Neural cell (in vitro differentiated cells): ENCODE measurements around the gene SEZ6L2. TPM values are rescaled to one million over a fixed set of nuclear protein-coding genes. Genes with fewer than 3 reads are reported as not detected.

ENCODE experiments used
- H2AFZ ChIP-seq: fragments of 200-600, 300-800 bp; sonication (generic), shearing (Covaris generic); 2 replicates; pipeline ENCODE4 v1.6.0; 2014; ENCODE audit warnings: low read depth, mild to moderate bottlenecking, antibody characterized with exemption, low read length, moderate library complexity
- H3F3A ChIP-seq: fragments of 200-600 bp; shearing (Covaris generic); 2 replicates; pipeline ENCODE4 v1.6.1; 2016; ENCODE audit warnings: mild to moderate bottlenecking, moderate library complexity, mixed read lengths, antibody characterized with exemption, low read length; ENCODE audit not compliant: insufficient read depth, poor library complexity, severe bottlenecking
- H3K27ac ChIP-seq: fragments of 200-600, 300-800 bp; sonication (generic), shearing (Covaris generic); 2 replicates; pipeline ENCODE4 v1.5.1; 2014; ENCODE audit warnings: mild to moderate bottlenecking, low read length, moderate library complexity
- H3K27me3 ChIP-seq: fragments of 300-800, 200-600 bp; sonication (generic), shearing (Covaris generic); 2 replicates; pipeline ENCODE4 v1.6.0; 2014; ENCODE audit warnings: mild to moderate bottlenecking, low read depth, low read length, moderate library complexity; ENCODE audit not compliant: insufficient read depth
- H3K36me3 ChIP-seq: fragments of 300-800, 200-600 bp; sonication (generic), shearing (Covaris generic); 2 replicates; pipeline ENCODE4 v1.5.1; 2014; ENCODE audit warnings: mild to moderate bottlenecking, antibody characterized with exemption, low read length, moderate library complexity; ENCODE audit not compliant: insufficient read depth
- H3K4me2 ChIP-seq: fragments of 300-800, 200-600 bp; sonication (generic), shearing (Covaris generic); 2 replicates; pipeline ENCODE4 v1.6.0; 2014; ENCODE audit warnings: mild to moderate bottlenecking, low read length
- H3K4me3 ChIP-seq: fragments of 300-800, 200-600 bp; sonication (generic), shearing (Covaris generic); 2 replicates; pipeline ENCODE4 v1.5.1; 2014; ENCODE audit warnings: mild to moderate bottlenecking, low read length, moderate library complexity
- H3K79me2 ChIP-seq: fragments of 200-600 bp; shearing (Covaris generic); replicated peaks from 2 replicates; pipeline ENCODE4 v1.6.0; 2014; ENCODE audit warnings: mild to moderate bottlenecking, low read length, moderate library complexity; ENCODE audit not compliant: insufficient read depth
- H3K9ac ChIP-seq: fragments of 300-800, 200-600 bp; sonication (generic), shearing (Covaris generic); 2 replicates; pipeline ENCODE4 v1.6.1; 2016; ENCODE audit warnings: mild to moderate bottlenecking, low read length, mixed read lengths
- H3K9me2 ChIP-seq: fragments of 200-600 bp; shearing (Covaris generic); 2 replicates; pipeline ENCODE4 v1.6.1; 2016; ENCODE audit warnings: mild to moderate bottlenecking, low read length, mixed read lengths; ENCODE audit not compliant: insufficient read depth
- H3K9me3 ChIP-seq: fragments of 200-600, 300-800 bp; sonication (generic), shearing (Covaris generic); 2 replicates; pipeline ENCODE4 v1.6.1; 2016; ENCODE audit warnings: mild to moderate bottlenecking, mixed run types, low read length, moderate library complexity, mixed read lengths
- H4K20me1 ChIP-seq: fragments of 200-600 bp; shearing (Covaris generic); 2 replicates; pipeline ENCODE4 v1.6.1; 2016; ENCODE audit warnings: mild to moderate bottlenecking, mixed run types; ENCODE audit not compliant: insufficient read depth
- CTCF ChIP-seq: fragments of 450-650 bp; IDR thresholded peaks from 2 replicates; pipeline ENCODE4 v1.5.1; 2014; ENCODE audit warnings: antibody characterized with exemption, mild to moderate bottlenecking, moderate library complexity; ENCODE audit not compliant: poor library complexity, severe bottlenecking
- EP300 ChIP-seq: fragments of 450-650 bp; conservative IDR thresholded peaks from 2 replicates; pipeline ENCODE4 v1.6.1; 2014; ENCODE audit warnings: antibody characterized with exemption, mild to moderate bottlenecking, moderate library complexity; ENCODE audit not compliant: poor library complexity, severe bottlenecking
- EZH2 ChIP-seq: fragments of 200-600, 300-800 bp; shearing (Covaris generic), sonication (generic); IDR thresholded peaks from 2 replicates; pipeline ENCODE4 v1.6.1; 2014; ENCODE audit warnings: antibody characterized with exemption, low read length, borderline replicate concordance, mild to moderate bottlenecking; ENCODE audit not compliant: insufficient read depth, poor library complexity, severe bottlenecking
- MXI1 ChIP-seq: fragments of 450-650 bp; conservative IDR thresholded peaks from 2 replicates; pipeline ENCODE4 v1.6.1; 2014; ENCODE audit warnings: antibody characterized with exemption, mild to moderate bottlenecking; ENCODE audit not compliant: poor library complexity, severe bottlenecking
- POLR2AphosphoS5 ChIP-seq: IDR thresholded peaks from 2 replicates; pipeline ENCODE4 v1.6.1; 2012
- RAD21 ChIP-seq: fragments of 450-650 bp; conservative IDR thresholded peaks from 2 replicates; pipeline ENCODE4 v1.6.1; 2014; ENCODE audit warnings: antibody characterized with exemption, mild to moderate bottlenecking, moderate library complexity
- REST ChIP-seq: IDR thresholded peaks from 2 replicates; pipeline ENCODE4 v1.6.1; 2012; ENCODE audit warnings: borderline replicate concordance
- SMC3 ChIP-seq: fragments of 450-650 bp; conservative IDR thresholded peaks from 2 replicates; pipeline ENCODE4 v1.6.1; 2014; ENCODE audit warnings: antibody characterized with exemption, mild to moderate bottlenecking, moderate library complexity; ENCODE audit not compliant: poor library complexity
- TAF1 ChIP-seq: IDR thresholded peaks from 2 replicates; pipeline ENCODE4 v1.6.1; 2012; ENCODE audit warnings: low read depth
- polyA plus RNA-seq: library from polyadenylated mRNA; depleted of rRNA; stranded (reverse); fragments of >200 nt; gene quantifications from 2 replicates; pipeline ENCODE4 v1.2.3, GENCODE V29; 2014

The SEZ6L2 gene
- polyA plus RNA-seq, 1 donor from 2014 or later, result 48.8 TPM

DNA sequence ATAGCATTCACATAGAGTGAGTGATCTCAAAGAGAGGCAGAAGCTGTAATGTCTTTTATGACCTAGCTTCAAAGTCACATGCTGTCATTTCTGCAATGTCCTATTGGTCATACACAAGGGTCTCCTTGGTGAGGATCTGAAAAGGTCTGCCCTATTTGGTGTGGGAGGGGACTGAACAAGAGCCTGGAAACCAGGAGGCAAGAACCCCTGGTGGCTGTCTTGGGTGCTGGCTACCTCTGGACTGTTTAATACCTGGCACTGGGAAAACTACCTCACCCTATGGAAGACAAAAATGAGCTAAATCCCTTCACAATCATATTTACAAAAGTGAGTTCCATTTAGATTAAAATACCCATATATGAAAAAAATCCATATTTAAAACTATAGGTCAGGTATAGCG lies 17.6 kb upstream of the SEZ6L2 start:
- TF ChIP-seq CTCF (no peak), EP300 (no peak), EZH2 (no peak), POLR2AphosphoS5 (no peak), RAD21 (no peak), REST (no peak), TAF1 (no peak), MXI1 (no peak), SMC3 (no peak)
- Histone ChIP-seq H3K9ac (no peak overlapping the region), H2AFZ (no peak overlapping the region), H3K27me3 (no peaks in the 10 kb centered on the region), H3K79me2 (no peaks in the 10 kb centered on the region), H3K4me3 (no peak overlapping the region), H3K36me3 (no peaks in the 10 kb centered on the region), H3K9me2 (no peaks in the 10 kb centered on the region), H3K27ac (no peak overlapping the region), H3F3A (no peaks in the 10 kb centered on the region), H3K4me2 (no peak overlapping the region), H3K9me3 (no peaks in the 10 kb centered on the region), H4K20me1 (no peaks in the 10 kb centered on the region)

DNA sequence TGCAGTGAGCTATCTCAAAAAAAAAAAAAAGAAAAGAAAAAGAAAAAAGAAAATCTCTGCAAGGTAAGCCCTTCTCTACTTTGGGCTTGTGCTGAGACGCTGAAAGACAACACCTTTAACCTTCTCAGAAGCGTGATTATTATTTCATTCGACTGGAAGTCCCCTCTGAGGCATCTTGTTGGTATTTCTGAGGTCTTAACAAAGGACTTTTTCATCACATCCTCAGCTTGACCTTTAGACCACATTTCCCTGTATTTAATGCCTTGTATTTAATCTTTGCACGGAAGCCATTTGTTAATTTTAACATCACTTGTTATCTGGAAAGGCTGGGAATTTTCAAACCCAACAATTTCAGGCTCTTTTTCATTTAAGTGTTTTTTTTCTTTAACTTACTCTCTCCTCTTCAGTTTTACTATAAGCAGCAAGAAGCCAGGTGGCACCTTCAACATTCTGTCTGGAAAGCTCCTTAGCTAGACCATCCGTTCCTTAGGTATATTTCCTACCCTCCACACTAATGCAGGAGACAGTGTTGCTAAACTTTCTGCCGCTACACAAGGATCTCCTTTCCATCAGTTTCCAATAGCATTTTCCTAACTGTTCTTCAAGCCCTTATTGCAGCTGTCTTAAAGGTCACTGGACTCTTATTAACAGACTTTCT lies 16.4 kb upstream of the SEZ6L2 start:
- Histone ChIP-seq H3K4me2 (no peak overlapping the region), H3K4me3 (no peak overlapping the region), H4K20me1 (no peaks in the 10 kb centered on the region), H3K36me3 (no peaks in the 10 kb centered on the region), H3F3A (no peaks in the 10 kb centered on the region), H3K27me3 (no peaks in the 10 kb centered on the region), H2AFZ (no peak overlapping the region), H3K9me2 (no peaks in the 10 kb centered on the region), H3K9me3 (no peaks in the 10 kb centered on the region), H3K9ac (no peak overlapping the region), H3K79me2 (no peaks in the 10 kb centered on the region), H3K27ac (no peak overlapping the region)
- TF ChIP-seq EP300 (no peak), MXI1 (no peak), TAF1 (no peak), POLR2AphosphoS5 (no peak), SMC3 (no peak), CTCF (no peak), RAD21 (no peak), REST (no peak), EZH2 (no peak)
